Measurements from ENCODE around the gene CHD8. TPM values are rescaled to one million over a fixed set of nuclear protein-coding genes. Genes with fewer than 3 reads are reported as not detected.
"Not testable (repeated sequence)": the region's sequence is repeated elsewhere in the genome, so short reads cannot be mapped to it uniquely, and the experiment has no call there.

Gene CHD8
- total RNA-seq, 1 donor from 2014 or later, result 146 TPM

GRCh38 chr14:21454843-21455544, 929 bp downstream of the CHD8 start:
- Mint-ChIP-seq H3K4me3 (ENCODE audit: unreplicated experiment) (peak overlapping the region; percentile 95), H3K27ac (ENCODE audit: unreplicated experiment) (peak overlapping the region; percentile 91), H3K27me3 (ENCODE audit: unreplicated experiment) (no peaks in the 10 kb centered on the region), H3K36me3 (ENCODE audit: unreplicated experiment) (no peaks in the 10 kb centered on the region), H3K4me1 (ENCODE audit: low read depth, unreplicated experiment) (peaks cover 7% of the 10 kb centered on the region), H3K9me3 (ENCODE audit: unreplicated experiment) (no peaks in the 10 kb centered on the region)
- no peak for TF ChIP-seq CTCF (IDR thresholded peaks at IDR 0.05; ENCODE audit: partially characterized antibody, unreplicated experiment)
- DNase-seq, result no peak

- DNase-seq, result no peak
- no peak overlapping the region for H3K27ac Mint-ChIP-seq (ENCODE audit: unreplicated experiment)
- H3K36me3 Mint-ChIP-seq (ENCODE audit: unreplicated experiment), result no peaks in the 10 kb centered on the region
- H3K9me3 Mint-ChIP-seq (ENCODE audit: unreplicated experiment), result no peaks in the 10 kb centered on the region
- no peaks in the 10 kb centered on the region for H3K27me3 Mint-ChIP-seq (ENCODE audit: unreplicated experiment)
- no peak overlapping the region for H3K4me3 Mint-ChIP-seq (ENCODE audit: unreplicated experiment)
- TF ChIP-seq CTCF (IDR thresholded peaks at IDR 0.05; ENCODE audit: partially characterized antibody, unreplicated experiment), result no peak
- peaks cover 6% of the 10 kb centered on the region for H3K4me1 Mint-ChIP-seq (ENCODE audit: low read depth, unreplicated experiment)
Observed at GRCh38 chr14:21449899-21450216, 6.1 kb downstream of the CHD8 start.

DNA sequence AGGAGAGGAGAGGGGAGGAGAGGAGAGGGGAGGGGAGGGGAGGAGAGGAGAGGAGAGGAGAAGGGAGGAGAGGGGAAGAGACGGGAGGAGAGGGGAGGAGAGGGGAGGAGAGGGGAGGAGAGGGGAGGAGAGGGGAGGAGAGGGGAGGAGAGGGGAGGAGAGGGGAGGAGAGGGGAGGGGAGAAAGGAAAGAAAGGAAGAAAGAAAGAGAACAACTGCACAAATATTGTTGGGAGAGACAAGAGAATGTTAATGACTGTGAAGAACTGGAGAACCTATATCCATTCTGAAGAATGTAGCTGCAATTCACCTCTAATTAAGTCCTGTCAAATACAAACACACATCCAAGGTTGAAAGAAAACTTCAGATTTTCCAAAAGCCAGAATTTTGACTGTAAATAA, 13.3 kb downstream of the CHD8 start:
- H3K27me3 Mint-ChIP-seq (ENCODE audit: unreplicated experiment); H3K27ac Mint-ChIP-seq (ENCODE audit: unreplicated experiment); H3K36me3 Mint-ChIP-seq (ENCODE audit: unreplicated experiment); H3K4me3 Mint-ChIP-seq (ENCODE audit: unreplicated experiment); H3K4me1 Mint-ChIP-seq (ENCODE audit: low read depth, unreplicated experiment); H3K9me3 Mint-ChIP-seq (ENCODE audit: unreplicated experiment); DNase-seq: not testable (repeated sequence)

GRCh38 chr14:21440859-21441258, 15.1 kb downstream of the CHD8 start:
- no peak for DNase-seq
- peaks cover 8% of the 10 kb centered on the region for H3K4me1 Mint-ChIP-seq (ENCODE audit: low read depth, unreplicated experiment)
- H3K27ac Mint-ChIP-seq (ENCODE audit: unreplicated experiment), result no peak overlapping the region
- no peaks in the 10 kb centered on the region for H3K36me3 Mint-ChIP-seq (ENCODE audit: unreplicated experiment)
- H3K9me3 Mint-ChIP-seq (ENCODE audit: unreplicated experiment), result no peaks in the 10 kb centered on the region
- H3K27me3 Mint-ChIP-seq (ENCODE audit: unreplicated experiment), result peaks cover 1% of the 10 kb centered on the region
- H3K4me3 Mint-ChIP-seq (ENCODE audit: unreplicated experiment), result no peak overlapping the region
- no peak for TF ChIP-seq CTCF (IDR thresholded peaks at IDR 0.05; ENCODE audit: partially characterized antibody, unreplicated experiment)

DNA sequence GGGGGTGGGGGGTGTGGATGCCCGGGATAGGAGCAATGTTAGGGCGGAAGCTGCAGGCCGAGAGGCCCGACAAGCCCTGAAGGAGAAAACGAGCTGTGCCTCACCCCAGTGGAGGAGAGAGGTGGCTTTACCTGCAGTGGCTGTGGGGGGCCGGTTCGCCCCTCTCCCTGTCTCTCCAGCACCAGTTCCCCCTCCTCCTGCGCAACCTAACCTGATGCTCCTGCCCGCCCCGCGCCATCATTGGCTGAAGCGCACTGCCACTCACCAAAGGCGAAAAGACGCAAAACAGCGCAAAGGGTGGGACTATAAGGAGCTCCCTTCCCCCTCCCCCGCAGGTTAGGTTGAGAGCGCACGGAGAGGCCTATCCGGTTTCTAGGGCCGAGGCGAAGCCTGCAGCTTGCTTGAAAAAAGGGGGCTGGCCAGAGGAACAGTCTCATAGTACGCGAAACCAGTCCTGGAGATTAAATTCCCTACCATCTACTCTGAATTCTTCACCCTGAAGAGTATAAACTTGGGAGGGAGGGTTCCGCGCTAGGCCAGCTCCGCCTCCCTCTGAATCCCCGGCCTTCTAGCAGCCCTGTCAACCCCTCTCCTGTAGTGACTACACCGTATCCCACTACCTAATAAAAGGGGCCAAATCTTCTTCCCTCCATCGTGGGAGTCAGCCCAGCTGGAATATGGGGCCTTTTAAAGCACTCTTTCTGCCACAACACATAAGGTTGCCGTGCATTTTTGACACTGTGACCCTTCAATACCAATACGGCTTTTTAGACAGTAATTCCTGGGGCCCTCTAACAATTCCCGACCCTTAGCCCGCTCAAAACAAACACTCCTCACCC, 18.6 kb downstream of the CHD8 start:
- TF ChIP-seq CTCF (IDR thresholded peaks at IDR 0.05; ENCODE audit: partially characterized antibody, unreplicated experiment), result no peak
- peaks cover 11% of the 10 kb centered on the region for H3K4me1 Mint-ChIP-seq (ENCODE audit: low read depth, unreplicated experiment)
- H3K4me3 Mint-ChIP-seq (ENCODE audit: unreplicated experiment), result peak overlapping the region; percentile 94
- H3K27me3 Mint-ChIP-seq (ENCODE audit: unreplicated experiment), result peaks cover 1% of the 10 kb centered on the region
- no peaks in the 10 kb centered on the region for H3K36me3 Mint-ChIP-seq (ENCODE audit: unreplicated experiment)
- H3K9me3 Mint-ChIP-seq (ENCODE audit: unreplicated experiment), result no peaks in the 10 kb centered on the region
- H3K27ac Mint-ChIP-seq (ENCODE audit: unreplicated experiment), result peak overlapping the region; percentile 87
- peak; percentile 99 for DNase-seq

Measured in glutamatergic neuron (in vitro differentiated cells).